ENCODE data around the gene MOSPD3. TPM values are rescaled to one million over a fixed set of nuclear protein-coding genes. Genes with fewer than 3 reads are reported as not detected.

MOSPD3 gene
- polyA plus RNA-seq, 1 donor (not counting 4 experiments of a cell fraction or from before 2014, with no cell fraction given), result 5.5 TPM

- no peak overlapping the region for H2AFZ ChIP-seq (ENCODE audit: control insufficient read depth, low read length)
Measured at GRCh38 chr7:100578246-100579183, 33.8 kb upstream of the MOSPD3 start.

GRCh38 chr7:100580466-100581283, 31.7 kb upstream of the MOSPD3 start:
- FAIRE-seq, result peak; percentile 46

More at GRCh38 chr7:100578246-100579183, 33.8 kb upstream of the MOSPD3 start:
- TF ChIP-seq EZH2 (IDR thresholded peaks at IDR 0.05; ENCODE audit: low read length) (no peak), CTCF (optimal IDR thresholded peaks at IDR 0.05 in 1 of 3, IDR thresholded peaks at IDR 0.05 in 1 of 3, conservative IDR thresholded peaks at IDR 0.05 in 1 of 3; ENCODE audit: extremely low read depth in 1 of 3, insufficient read depth in 2 of 3, low read length in 3 of 3) (no peak)
- Histone ChIP-seq H3K4me2 (ENCODE audit: control insufficient read depth, extremely low read depth, insufficient read depth, low read depth, low read length) (no peak overlapping the region), H4K20me1 (ENCODE audit: control insufficient read depth, extremely low read depth, insufficient read depth, low read length) (no peaks in the 10 kb centered on the region), H3K79me2 (ENCODE audit: control insufficient read depth, insufficient read depth, low read length) (no peaks in the 10 kb centered on the region), H3K9me3 (ENCODE audit: control insufficient read depth, low read depth, low read length) (no peaks in the 10 kb centered on the region), H3K9ac (ENCODE audit: control insufficient read depth, extremely low read depth, insufficient read depth, low read length) (no peak overlapping the region), H3K4me3 (ENCODE audit: control insufficient read depth in 2 of 3, extremely low read depth in 1 of 3, insufficient read depth in 2 of 3, low read depth in 1 of 3, low read length in 3 of 3) (no peak overlapping the region), H3K9me1 (ENCODE audit: control insufficient read depth, extremely low read depth, insufficient read depth, low read length) (no peaks in the 10 kb centered on the region), H3K27me3 (ENCODE audit: control insufficient read depth, extremely low read depth, insufficient read depth, low read length) (no peaks in the 10 kb centered on the region), H3K4me1 (ENCODE audit: control insufficient read depth, extremely low read depth, insufficient read depth, low read length) (peaks cover 13% of the 10 kb centered on the region), H3K36me3 (ENCODE audit: control insufficient read depth in 2 of 2, extremely low read depth in 1 of 2, insufficient read depth in 2 of 2, low read length in 2 of 2) (peaks cover 23 to 37% of the 10 kb centered on the region in 2 experiments), H3K27ac (ENCODE audit: control insufficient read depth, insufficient read depth, low read length) (no peak overlapping the region)
- dilution Hi-C loops (cut with MboI; ENCODE audit: extremely low pct_ligation_motif_present, low sequenced_read_pairs), result no loop called here
- DNase-seq (ENCODE audit: low read depth, low spot score) (no peak), FAIRE-seq (no peak)

More at GRCh38 chr7:100580466-100581283, 31.7 kb upstream of the MOSPD3 start:
- no peak overlapping the region for H3K4me2 ChIP-seq (ENCODE audit: control insufficient read depth, extremely low read depth, insufficient read depth, low read depth, low read length)
- H3K27ac ChIP-seq (ENCODE audit: control insufficient read depth, insufficient read depth, low read length), result no peak overlapping the region
- H4K20me1 ChIP-seq (ENCODE audit: control insufficient read depth, extremely low read depth, insufficient read depth, low read length), result peaks cover 8% of the 10 kb centered on the region
- dilution Hi-C loops (cut with MboI; ENCODE audit: extremely low pct_ligation_motif_present, low sequenced_read_pairs), result no loop called here
- no peak overlapping the region for H2AFZ ChIP-seq (ENCODE audit: control insufficient read depth, low read length)
- H3K79me2 ChIP-seq (ENCODE audit: control insufficient read depth, insufficient read depth, low read length), result peaks cover 13% of the 10 kb centered on the region
- no peaks in the 10 kb centered on the region for H3K27me3 ChIP-seq (ENCODE audit: control insufficient read depth, extremely low read depth, insufficient read depth, low read length)
- H3K9me1 ChIP-seq (ENCODE audit: control insufficient read depth, extremely low read depth, insufficient read depth, low read length), result no peaks in the 10 kb centered on the region
- H3K36me3 ChIP-seq (ENCODE audit: control insufficient read depth in 2 of 2, extremely low read depth in 1 of 2, insufficient read depth in 2 of 2, low read length in 2 of 2), result peaks cover 23 to 30% of the 10 kb centered on the region in 2 experiments
- no peaks in the 10 kb centered on the region for H3K9me3 ChIP-seq (ENCODE audit: control insufficient read depth, low read depth, low read length)
- TF ChIP-seq EZH2 (IDR thresholded peaks at IDR 0.05; ENCODE audit: low read length) (no peak), CTCF (optimal IDR thresholded peaks at IDR 0.05 in 1 of 3, IDR thresholded peaks at IDR 0.05 in 1 of 3, conservative IDR thresholded peaks at IDR 0.05 in 1 of 3; ENCODE audit: extremely low read depth in 1 of 3, insufficient read depth in 2 of 3, low read length in 3 of 3) (no peak)
- peaks cover 30% of the 10 kb centered on the region for H3K4me1 ChIP-seq (ENCODE audit: control insufficient read depth, extremely low read depth, insufficient read depth, low read length)
- no peak overlapping the region for H3K4me3 ChIP-seq (ENCODE audit: control insufficient read depth in 2 of 3, extremely low read depth in 1 of 3, insufficient read depth in 2 of 3, low read depth in 1 of 3, low read length in 3 of 3)
- no peak for DNase-seq (ENCODE audit: low read depth, low spot score)
- H3K9ac ChIP-seq (ENCODE audit: control insufficient read depth, extremely low read depth, insufficient read depth, low read length), result no peak overlapping the region
